RWPE2 (cell line): ENCODE measurements around the gene WDFY2.
A peak's percentile ranks its signal among the peaks of the same experiment; 100 is the strongest.

ENCODE experiments used
- ATAC-seq: fragments of 200-7000 bp; cut with Tn5 transposase; 3 replicates; pipeline ENCODE4 v1.9.1; 2021; ENCODE audit warnings: low read depth
- DNase-seq: peaks from one replicate; pipeline ENCODE4 v3.0.0-alpha.2; 2020; ENCODE audit warnings: low spot score
- H3K27ac ChIP-seq: fragments of 450-650 bp; 2 replicates; pipeline ENCODE4 v1.5.1; 2017; ENCODE audit warnings: mild to moderate bottlenecking; ENCODE audit not compliant: poor library complexity, severe bottlenecking
- H3K27me3 ChIP-seq: fragments of 250-450 bp; sonication (Bioruptor Pico); 2 replicates; pipeline ENCODE4 v1.5.1; 2021; ENCODE audit warnings: mild to moderate bottlenecking, moderate library complexity; ENCODE audit not compliant: insufficient read depth, poor library complexity, severe bottlenecking
- H3K36me3 ChIP-seq: fragments of 250-450 bp; sonication (Bioruptor Pico); 2 replicates; pipeline ENCODE4 v1.5.1; 2020; ENCODE audit warnings: low read depth, mild to moderate bottlenecking, moderate library complexity
- H3K4me1 ChIP-seq: fragments of 250-450 bp; sonication (Bioruptor Pico); 2 replicates; pipeline ENCODE4 v1.5.1; 2021; ENCODE audit warnings: mild to moderate bottlenecking, moderate library complexity; ENCODE audit not compliant: insufficient read depth, poor library complexity, severe bottlenecking
- H3K4me3 ChIP-seq: fragments of 250-450 bp; sonication (Bioruptor Pico); 2 replicates; pipeline ENCODE4 v1.5.1; 2021; ENCODE audit warnings: mild to moderate bottlenecking, moderate library complexity; ENCODE audit not compliant: severe bottlenecking
- H3K9me3 ChIP-seq: fragments of 250-450 bp; sonication (Bioruptor Pico); 2 replicates; pipeline ENCODE4 v1.5.1; 2021; ENCODE audit warnings: mild to moderate bottlenecking, moderate library complexity; ENCODE audit not compliant: severe bottlenecking
- TF ChIP-seq, protein P1 (sequence below): fragments of 450-650 bp; IDR thresholded peaks from one replicate; pipeline ENCODE4 v1.5.1; 2017; ENCODE audit warnings: mild to moderate bottlenecking, moderate library complexity; ENCODE audit not compliant: poor library complexity, severe bottlenecking

The WDFY2 gene

DNA sequence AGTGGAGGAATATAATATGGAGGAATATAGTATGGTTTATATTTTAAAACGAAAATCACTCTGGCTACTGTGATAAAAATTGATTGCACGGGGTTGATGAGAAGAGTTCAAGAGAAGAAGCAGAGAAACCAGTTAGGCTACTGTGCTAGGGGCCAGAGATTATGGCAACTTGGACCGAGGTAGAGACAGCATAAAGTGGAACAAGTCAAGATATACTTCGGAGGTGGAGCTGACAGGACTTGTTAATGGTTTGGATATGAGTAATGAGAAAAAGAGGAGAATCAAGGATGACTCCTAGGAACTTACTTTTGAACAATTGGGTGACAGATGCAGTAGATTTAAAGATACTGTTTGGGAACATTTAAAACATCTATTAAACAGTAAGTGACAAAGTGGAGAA, 6.6 kb upstream of the WDFY2 start:
- no peaks in the 10 kb centered on the region for H3K36me3 ChIP-seq
- H3K4me3 ChIP-seq, result no peak overlapping the region
- ATAC-seq (peak; percentile 55; the same call in 2 of the 3 replicates), DNase-seq (no peak)
- H3K27me3 ChIP-seq, result no peaks in the 10 kb centered on the region
- TF ChIP-seq, protein P1, sequence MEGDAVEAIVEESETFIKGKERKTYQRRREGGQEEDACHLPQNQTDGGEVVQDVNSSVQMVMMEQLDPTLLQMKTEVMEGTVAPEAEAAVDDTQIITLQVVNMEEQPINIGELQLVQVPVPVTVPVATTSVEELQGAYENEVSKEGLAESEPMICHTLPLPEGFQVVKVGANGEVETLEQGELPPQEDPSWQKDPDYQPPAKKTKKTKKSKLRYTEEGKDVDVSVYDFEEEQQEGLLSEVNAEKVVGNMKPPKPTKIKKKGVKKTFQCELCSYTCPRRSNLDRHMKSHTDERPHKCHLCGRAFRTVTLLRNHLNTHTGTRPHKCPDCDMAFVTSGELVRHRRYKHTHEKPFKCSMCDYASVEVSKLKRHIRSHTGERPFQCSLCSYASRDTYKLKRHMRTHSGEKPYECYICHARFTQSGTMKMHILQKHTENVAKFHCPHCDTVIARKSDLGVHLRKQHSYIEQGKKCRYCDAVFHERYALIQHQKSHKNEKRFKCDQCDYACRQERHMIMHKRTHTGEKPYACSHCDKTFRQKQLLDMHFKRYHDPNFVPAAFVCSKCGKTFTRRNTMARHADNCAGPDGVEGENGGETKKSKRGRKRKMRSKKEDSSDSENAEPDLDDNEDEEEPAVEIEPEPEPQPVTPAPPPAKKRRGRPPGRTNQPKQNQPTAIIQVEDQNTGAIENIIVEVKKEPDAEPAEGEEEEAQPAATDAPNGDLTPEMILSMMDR, result no peak
- peaks cover 22% of the 10 kb centered on the region for H3K4me1 ChIP-seq
- peak overlapping the region; percentile 76 for H3K27ac ChIP-seq
- H3K9me3 ChIP-seq, result no peaks in the 10 kb centered on the region

GRCh38 chr13:51579676-51580075, 4.6 kb upstream of the WDFY2 start:
- DNase-seq (no peak), ATAC-seq (no peak)
- Histone ChIP-seq H3K4me3 (no peak overlapping the region), H3K4me1 (peaks cover 27% of the 10 kb centered on the region), H3K36me3 (no peaks in the 10 kb centered on the region), H3K27me3 (no peaks in the 10 kb centered on the region), H3K27ac (no peak overlapping the region), H3K9me3 (no peaks in the 10 kb centered on the region)
- TF ChIP-seq, protein P1, result no peak

- ATAC-seq (no peak), DNase-seq (no peak)
- Histone ChIP-seq H3K4me1 (peaks cover 25% of the 10 kb centered on the region), H3K27me3 (no peaks in the 10 kb centered on the region), H3K36me3 (peaks cover 5% of the 10 kb centered on the region), H3K27ac (no peak overlapping the region), H3K9me3 (no peaks in the 10 kb centered on the region), H3K4me3 (no peak overlapping the region)
- TF ChIP-seq, protein P1, result no peak
These were observed 3.0 kb upstream of the WDFY2 start for GRCh38 chr13:51581148-51581820.

DNA sequence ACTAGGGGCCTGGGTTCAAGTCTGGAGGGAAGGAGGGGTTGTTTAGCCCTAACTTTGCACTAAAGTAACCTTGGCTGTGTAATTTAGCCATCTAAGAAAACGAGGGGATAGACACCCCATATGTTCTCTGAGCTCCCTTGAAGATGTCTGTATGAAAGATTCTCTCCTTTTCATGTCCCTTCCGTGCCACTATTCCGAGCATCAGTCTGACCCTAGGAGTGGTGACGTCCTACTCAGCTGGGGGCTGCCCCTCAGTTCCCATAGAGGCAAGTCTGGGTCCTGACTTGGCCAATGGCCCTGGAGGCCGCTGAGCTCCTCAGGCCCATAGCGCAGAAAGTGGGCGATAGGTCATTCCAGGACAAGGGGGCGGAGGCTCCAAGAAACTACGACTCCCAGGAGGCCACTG, 790 bp upstream of the WDFY2 start:
- no peak for DNase-seq
- H3K9me3 ChIP-seq, result no peaks in the 10 kb centered on the region
- peaks cover 17% of the 10 kb centered on the region for H3K36me3 ChIP-seq
- ATAC-seq, result no peak
- TF ChIP-seq, protein P1, result no peak
- peak overlapping the region; percentile 91 for H3K4me3 ChIP-seq
- H3K27ac ChIP-seq, result peak overlapping the region; percentile 97
- H3K27me3 ChIP-seq, result no peaks in the 10 kb centered on the region
- H3K4me1 ChIP-seq, result peaks cover 29% of the 10 kb centered on the region
